Measurements from ENCODE around the gene PARPBP.
"Not testable (repeated sequence)": the region's sequence is repeated elsewhere in the genome, so short reads cannot be mapped to it uniquely, and the experiment has no call there.

Gene PARPBP

DNA sequence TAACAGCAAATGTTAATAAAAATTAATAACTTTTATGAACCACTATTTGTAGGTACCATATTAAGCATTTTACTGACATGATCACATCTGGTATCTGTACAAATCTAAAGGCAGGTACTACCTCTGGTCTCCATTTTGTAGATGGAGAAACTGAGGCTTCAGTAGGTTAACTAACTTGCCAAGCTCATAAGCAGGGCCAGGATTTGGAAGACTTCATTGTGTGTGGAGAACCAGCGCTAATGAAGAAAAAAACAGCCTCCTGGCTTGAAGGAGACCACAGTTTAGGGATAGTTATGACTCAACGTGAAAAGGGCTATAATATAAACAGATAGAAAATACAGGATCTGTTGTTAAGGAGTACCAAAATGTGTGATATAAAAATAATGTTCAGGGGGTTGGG is 1.1 kb upstream of the PARPBP start:
- TF ChIP-seq, protein P1, sequence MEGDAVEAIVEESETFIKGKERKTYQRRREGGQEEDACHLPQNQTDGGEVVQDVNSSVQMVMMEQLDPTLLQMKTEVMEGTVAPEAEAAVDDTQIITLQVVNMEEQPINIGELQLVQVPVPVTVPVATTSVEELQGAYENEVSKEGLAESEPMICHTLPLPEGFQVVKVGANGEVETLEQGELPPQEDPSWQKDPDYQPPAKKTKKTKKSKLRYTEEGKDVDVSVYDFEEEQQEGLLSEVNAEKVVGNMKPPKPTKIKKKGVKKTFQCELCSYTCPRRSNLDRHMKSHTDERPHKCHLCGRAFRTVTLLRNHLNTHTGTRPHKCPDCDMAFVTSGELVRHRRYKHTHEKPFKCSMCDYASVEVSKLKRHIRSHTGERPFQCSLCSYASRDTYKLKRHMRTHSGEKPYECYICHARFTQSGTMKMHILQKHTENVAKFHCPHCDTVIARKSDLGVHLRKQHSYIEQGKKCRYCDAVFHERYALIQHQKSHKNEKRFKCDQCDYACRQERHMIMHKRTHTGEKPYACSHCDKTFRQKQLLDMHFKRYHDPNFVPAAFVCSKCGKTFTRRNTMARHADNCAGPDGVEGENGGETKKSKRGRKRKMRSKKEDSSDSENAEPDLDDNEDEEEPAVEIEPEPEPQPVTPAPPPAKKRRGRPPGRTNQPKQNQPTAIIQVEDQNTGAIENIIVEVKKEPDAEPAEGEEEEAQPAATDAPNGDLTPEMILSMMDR (IDR thresholded peaks at IDR 0.05; ENCODE audit: control extremely low read depth, extremely low read depth, low read depth, missing control alignments), result no peak
- ChIA-PET POLR2A (no interaction called here), CTCF (interaction anchor here (2.0 kb wide), 1 partner anchor 23 kb away, joined by 7 read pairs; no protein-coding TSS in a partner anchor)
- no peak for DNase-seq (ENCODE audit: extremely low spot score)

DNA sequence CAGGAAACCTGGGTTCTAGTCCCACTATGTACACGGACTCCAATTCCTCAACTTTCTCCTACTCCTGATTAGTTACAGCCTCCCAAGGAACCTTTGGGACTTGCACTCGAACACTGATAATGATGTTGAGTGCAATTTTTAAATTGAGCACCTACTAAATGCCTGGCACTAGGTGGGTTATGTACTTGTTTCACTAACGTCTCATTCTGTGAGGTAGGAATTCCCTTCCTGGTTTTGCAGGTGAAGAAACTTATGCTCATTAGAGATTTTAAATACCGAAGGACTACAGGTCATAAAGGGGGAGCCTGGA is 536 bp downstream of the PARPBP start:
- ChIA-PET CTCF (interaction anchor here (1.2 to 2.6 kb wide), 3 partner anchors 24 to 619 kb away, joined by 3 to 10 read pairs (median 4); no protein-coding TSS in a partner anchor), POLR2A (no interaction called here)
- TF ChIP-seq, protein P1 (IDR thresholded peaks at IDR 0.05; ENCODE audit: control extremely low read depth, extremely low read depth, low read depth, missing control alignments), result no peak
- DNase-seq (ENCODE audit: extremely low spot score), result no peak

DNA sequence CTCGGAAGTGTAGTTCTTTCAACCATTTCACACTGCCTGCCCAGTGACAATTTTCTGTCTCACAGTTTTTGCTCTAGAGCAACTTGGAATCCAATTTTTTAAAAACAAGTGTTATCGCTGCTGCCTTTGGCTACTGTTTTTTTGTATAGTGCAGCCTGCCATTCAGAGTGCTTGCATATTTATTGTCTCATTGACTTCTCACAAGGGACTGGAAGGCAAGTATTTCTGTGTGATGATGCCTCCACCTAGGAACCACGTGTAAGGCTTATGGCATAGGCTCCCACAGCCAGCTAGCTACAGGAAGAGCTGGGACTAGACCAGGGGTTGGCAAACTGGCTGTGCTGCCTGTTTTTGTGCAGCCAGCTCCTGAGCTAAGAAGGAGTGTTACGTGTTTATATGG is 903 bp downstream of the PARPBP start:
- TF ChIP-seq, protein P1 (IDR thresholded peaks at IDR 0.05; ENCODE audit: control extremely low read depth, extremely low read depth, low read depth, missing control alignments), result no peak
- DNase-seq (ENCODE audit: extremely low spot score), result peak; percentile 16
- POLR2A ChIA-PET, result interaction anchor here (0.6 kb wide), 1 partner anchor 30 kb away, joined by 5 read pairs; no protein-coding TSS in a partner anchor
- CTCF ChIA-PET, result interaction anchor here (1.2 to 2.6 kb wide), 4 partner anchors 24 to 619 kb away, joined by 3 to 10 read pairs (median 4); no protein-coding TSS in a partner anchor

DNA sequence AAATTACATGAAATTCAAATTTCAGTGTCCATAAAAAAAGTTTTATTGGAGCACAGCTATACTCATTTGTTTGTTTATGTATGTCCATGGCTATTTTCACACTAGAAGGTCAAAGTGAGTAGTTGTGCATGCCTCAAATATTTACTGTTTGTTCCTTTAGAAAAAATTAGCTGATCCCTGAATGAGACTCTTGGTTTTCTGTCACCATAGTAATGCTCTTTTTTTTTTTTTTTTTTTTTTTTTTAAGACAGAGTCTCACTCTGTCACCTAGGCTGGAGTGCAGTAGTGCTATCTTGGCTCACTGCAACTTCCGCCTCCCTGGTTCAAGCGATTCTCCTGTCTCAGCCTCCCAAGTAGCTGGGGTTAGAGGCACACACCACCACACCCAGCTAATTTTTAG is 1.3 kb downstream of the PARPBP start:
- CTCF ChIA-PET, result interaction anchor here (1.2 to 2.6 kb wide), 6 partner anchors 25 to 618 kb away, joined by 3 to 10 read pairs (median 4); no protein-coding TSS in a partner anchor
- not testable (repeated sequence) for DNase-seq (ENCODE audit: extremely low spot score)
- POLR2A ChIA-PET, result interaction anchor here (0.6 kb wide), 1 partner anchor 30 kb away, joined by 5 read pairs; no protein-coding TSS in a partner anchor

DNA sequence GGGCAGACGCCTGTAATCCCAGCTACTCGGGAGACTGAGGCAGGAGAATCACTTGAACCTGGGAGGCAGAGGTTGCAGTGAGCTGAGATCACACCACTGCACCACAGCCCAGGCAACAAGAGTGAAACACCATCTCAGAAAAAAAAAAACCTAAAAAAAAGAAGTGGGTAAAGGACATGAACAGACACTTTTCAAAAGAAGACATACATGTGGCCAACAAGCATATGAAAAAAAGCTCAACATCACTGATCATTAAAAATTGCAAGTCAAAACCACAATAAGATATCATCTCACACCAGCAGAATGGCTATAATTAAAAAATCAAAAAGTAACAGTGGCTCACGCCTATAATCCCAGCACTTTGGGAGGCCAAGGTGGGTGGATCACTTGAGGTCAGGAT is 10.7 kb downstream of the PARPBP start:
- POLR2A ChIA-PET; DNase-seq (ENCODE audit: extremely low spot score): not testable (repeated sequence)
- CTCF ChIA-PET, result interaction anchor here (1.4 kb wide), 1 partner anchor 35 kb away, joined by 3 read pairs; no protein-coding TSS in a partner anchor

DNA sequence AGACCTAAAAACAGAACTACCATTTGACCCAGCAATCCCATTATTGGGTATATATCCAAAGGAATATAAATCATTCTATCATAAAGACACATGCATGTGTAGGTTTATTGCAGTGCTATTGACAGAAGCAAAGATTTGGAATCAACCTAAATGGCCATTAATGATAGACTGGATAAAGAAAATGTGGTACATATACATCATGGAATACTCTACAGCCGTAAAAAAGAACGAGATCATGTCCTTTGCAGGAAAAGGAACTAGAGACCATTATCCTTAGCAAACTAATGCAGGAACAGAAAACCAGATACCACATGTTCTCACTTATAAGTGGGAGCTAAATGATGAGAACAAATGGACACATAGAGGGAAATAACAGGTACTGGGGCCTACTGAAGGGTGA is 11.5 kb downstream of the PARPBP start:
- POLR2A ChIA-PET; DNase-seq (ENCODE audit: extremely low spot score); CTCF ChIA-PET: not testable (repeated sequence)

DNA sequence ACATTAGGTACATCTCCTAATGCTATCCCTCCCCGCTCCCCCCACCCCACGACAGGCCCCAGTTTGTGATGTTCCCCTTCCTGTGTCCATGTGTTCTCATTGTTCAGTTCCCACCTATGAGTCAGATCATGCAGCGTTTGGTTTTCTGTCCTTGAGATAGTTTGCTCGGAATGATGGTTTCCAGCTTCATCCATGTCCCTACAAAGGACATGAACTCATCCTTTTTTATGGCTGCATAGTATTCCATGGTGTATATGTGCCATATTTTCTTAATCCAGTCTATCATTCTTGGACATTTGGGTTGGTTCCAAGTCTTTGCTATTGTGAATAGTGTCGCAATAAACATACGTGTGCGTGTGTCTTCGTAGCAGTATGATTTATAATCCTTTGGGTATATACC is 17.6 kb downstream of the PARPBP start:
- DNase-seq (ENCODE audit: extremely low spot score); POLR2A ChIA-PET; CTCF ChIA-PET: not testable (repeated sequence)

DNA sequence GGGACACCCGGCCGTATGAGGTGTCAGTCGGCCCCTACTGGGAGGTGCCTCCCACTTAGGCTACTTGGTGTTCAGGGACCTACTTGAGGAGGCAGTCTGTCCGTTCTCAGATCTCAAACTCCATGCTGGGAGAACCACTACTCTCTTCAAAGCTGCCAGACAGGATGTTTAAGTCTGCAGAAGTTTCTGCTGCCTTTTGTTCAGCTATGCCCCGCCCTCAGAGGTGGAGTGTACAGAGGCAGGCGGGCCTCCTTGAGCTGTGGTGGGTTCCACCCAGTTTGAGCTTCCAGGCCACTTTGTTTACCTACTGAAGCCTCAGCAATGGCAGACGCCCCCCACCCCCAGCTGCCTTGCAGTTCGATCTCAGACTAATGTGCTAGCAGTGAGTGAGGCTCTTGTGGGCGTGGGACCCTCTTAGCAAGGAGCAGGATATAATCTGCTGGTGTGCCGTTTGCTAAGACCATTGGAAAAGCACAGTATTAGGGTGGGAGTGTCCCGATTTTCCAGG is 22.9 kb downstream of the PARPBP start:
- POLR2A ChIA-PET; CTCF ChIA-PET; DNase-seq (ENCODE audit: extremely low spot score): not testable (repeated sequence)

DNA sequence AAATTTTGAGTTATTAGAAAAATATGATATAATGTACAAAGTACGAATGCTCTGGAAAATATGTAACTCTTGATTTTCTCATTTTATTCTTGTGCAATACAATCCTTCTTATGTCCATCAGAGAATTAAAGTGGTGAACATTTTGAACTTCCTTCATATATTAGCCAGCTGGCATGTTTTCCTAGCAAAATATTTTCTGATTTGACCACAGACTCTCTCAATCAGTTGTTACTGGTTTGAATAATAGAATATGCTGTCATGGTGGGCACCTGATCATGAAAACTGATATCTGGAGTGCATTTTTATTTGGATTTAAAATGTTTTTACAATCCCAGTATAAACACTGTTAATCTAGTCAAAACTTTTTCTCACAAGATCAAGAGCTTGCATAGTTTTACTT is 24.2 kb downstream of the PARPBP start:
- CTCF ChIA-PET, result interaction anchor here (0.9 to 1.4 kb wide), 2 partner anchors 14 to 16 kb away, joined by 3 read pairs; no protein-coding TSS in a partner anchor
- POLR2A ChIA-PET, result no interaction called here
- no peak for DNase-seq (ENCODE audit: extremely low spot score)
- TF ChIP-seq, protein P1 (IDR thresholded peaks at IDR 0.05; ENCODE audit: control extremely low read depth, extremely low read depth, low read depth, missing control alignments), result no peak

DNA sequence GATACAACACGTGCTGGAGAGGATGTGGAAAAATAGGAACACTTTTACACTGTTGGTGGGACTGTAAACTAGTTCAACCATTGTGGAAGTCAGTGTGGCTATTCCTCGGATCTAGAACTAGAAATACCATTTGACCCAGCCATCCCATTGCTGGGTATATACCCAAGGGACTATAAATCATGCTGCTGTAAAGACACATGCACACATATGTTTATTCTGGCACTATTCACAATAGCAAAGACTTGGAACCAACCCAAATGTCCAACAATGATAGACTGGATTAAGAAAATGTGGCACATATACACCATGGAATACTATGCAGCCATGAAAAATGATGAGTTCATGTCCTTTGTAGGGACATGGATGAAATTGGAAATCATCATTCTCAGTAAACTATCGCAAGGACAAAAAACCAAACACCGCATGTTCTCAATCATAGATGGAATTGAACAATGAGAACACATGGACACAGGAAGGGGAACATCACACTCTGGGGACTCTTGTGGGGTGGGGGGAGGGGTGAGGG is 27.1 kb downstream of the PARPBP start:
- CTCF ChIA-PET; POLR2A ChIA-PET; DNase-seq (ENCODE audit: extremely low spot score): not testable (repeated sequence)

DNA sequence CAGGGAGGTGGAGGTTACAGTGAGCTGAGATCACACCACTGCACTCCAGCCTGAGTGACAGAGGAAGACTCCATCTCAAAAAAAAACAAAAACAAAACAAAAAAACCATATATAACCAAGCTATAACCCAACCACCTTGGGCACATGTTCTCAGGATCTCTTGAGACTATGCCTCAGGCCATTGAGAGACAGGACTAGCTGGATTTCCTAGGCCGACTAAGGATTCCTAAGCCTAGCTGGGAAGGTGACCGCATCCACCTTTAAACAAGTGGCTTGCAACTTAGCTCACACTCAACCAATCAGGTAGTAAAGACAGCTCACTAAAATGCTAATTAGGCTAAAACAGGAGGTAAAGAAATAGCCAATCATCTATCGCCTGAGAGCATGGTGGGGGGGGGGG is 35.2 kb downstream of the PARPBP start:
- POLR2A ChIA-PET; DNase-seq (ENCODE audit: extremely low spot score): not testable (repeated sequence)
- CTCF ChIA-PET, result interaction anchor here (1.2 to 3.0 kb wide), 2 partner anchors 14 to 32 kb away, joined by 4 to 16 read pairs; no protein-coding TSS in a partner anchor

Data from GM10248 (cell line).